Brain microvascular endothelial cell (primary cell): Measurements from ENCODE around the gene PWWP2B.
A peak's percentile ranks its signal among the peaks of the same experiment; 100 is the strongest.

ENCODE experiments used
- DNase-seq: peaks from one replicate; pipeline ENCODE4 v3.0.0-alpha.2; 2020
- H3K27ac ChIP-seq: fragments of 250-450 bp; sonication (Bioruptor Pico); 2 replicates; pipeline ENCODE4 v1.5.1; 2020; ENCODE audit warnings: mild to moderate bottlenecking, moderate library complexity
- H3K27me3 ChIP-seq: fragments of 250-450 bp; sonication (Bioruptor Pico); replicated peaks from 2 replicates; pipeline ENCODE4 v1.5.1; 2020; ENCODE audit warnings: mild to moderate bottlenecking
- H3K36me3 ChIP-seq: fragments of 250-450 bp; sonication (Bioruptor Pico); replicated peaks from 2 replicates; pipeline ENCODE4 v1.5.1; 2020; ENCODE audit warnings: mild to moderate bottlenecking
- H3K4me3 ChIP-seq: 2 replicates; pipeline ENCODE4 v1.5.1; 2011; ENCODE audit warnings: low read depth, mild to moderate bottlenecking, control low read depth, low read length, moderate library complexity
- in situ Hi-C: cut with HindIII; loops from 2 replicates; pipeline ENCODE4 v1.10.0; 2017; ENCODE audit warnings: low sequenced_read_pairs, low pct_ligation_motif_present
- TF ChIP-seq, protein P1 (sequence below): IDR thresholded peaks from 2 replicates; pipeline ENCODE4 v1.5.1; 2011; ENCODE audit warnings: low read depth, mild to moderate bottlenecking, moderate library complexity, low read length, control low read depth, inconsistent platforms; ENCODE audit errors: missing control alignments

The PWWP2B gene

DNA sequence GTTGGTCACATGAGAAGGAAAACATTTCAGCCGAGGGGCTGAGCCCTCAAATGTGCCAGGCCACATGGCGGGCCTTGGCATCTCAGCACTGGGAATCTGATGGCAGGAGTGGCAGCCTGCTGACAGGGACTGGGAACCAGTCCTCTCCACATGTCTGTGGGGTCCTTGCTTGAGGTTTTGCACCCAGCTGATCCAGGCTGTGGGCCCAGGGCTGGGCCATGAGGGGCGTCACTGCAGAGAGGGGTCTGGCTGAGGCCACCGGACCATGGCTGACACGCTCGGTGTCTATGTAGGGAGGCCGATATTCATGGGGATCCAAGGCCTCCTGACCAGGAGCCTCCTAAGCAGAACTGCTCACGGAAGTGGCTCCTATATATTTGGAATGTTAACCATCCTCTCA is 31.0 kb upstream of the PWWP2B start:
- TF ChIP-seq, protein P1, sequence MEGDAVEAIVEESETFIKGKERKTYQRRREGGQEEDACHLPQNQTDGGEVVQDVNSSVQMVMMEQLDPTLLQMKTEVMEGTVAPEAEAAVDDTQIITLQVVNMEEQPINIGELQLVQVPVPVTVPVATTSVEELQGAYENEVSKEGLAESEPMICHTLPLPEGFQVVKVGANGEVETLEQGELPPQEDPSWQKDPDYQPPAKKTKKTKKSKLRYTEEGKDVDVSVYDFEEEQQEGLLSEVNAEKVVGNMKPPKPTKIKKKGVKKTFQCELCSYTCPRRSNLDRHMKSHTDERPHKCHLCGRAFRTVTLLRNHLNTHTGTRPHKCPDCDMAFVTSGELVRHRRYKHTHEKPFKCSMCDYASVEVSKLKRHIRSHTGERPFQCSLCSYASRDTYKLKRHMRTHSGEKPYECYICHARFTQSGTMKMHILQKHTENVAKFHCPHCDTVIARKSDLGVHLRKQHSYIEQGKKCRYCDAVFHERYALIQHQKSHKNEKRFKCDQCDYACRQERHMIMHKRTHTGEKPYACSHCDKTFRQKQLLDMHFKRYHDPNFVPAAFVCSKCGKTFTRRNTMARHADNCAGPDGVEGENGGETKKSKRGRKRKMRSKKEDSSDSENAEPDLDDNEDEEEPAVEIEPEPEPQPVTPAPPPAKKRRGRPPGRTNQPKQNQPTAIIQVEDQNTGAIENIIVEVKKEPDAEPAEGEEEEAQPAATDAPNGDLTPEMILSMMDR = no peak
- no peaks in the 10 kb centered on the region for H3K36me3 ChIP-seq
- no peaks in the 10 kb centered on the region for H3K27me3 ChIP-seq
- H3K27ac ChIP-seq = no peak overlapping the region
- in situ Hi-C loops = no loop called here
- H3K4me3 ChIP-seq = no peak overlapping the region
- no peak for DNase-seq

DNA sequence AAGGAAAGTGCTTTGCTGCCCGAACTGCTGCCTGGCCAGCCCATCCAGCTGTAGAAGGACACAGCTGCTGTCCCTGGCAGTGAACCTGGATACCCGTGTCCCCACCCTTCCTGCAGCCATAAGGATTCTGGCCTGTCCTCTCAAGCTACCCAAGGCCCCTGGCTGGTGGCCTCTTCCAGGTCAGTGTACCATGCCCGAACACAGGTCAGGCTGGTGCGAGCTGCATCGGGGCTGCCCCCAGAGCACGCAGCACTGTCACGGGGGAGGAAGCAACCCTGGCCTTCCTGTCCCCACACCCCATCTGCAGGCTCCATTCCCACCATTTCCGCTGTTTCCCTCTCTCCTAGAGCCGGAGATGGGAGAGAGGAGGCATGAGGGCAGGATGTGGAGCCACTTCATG is 30.5 kb upstream of the PWWP2B start:
- Histone ChIP-seq H3K27ac (no peak overlapping the region), H3K36me3 (no peaks in the 10 kb centered on the region), H3K4me3 (no peak overlapping the region), H3K27me3 (no peaks in the 10 kb centered on the region)
- in situ Hi-C loops = no loop called here
- TF ChIP-seq, protein P1 = no peak
- no peak for DNase-seq

DNA sequence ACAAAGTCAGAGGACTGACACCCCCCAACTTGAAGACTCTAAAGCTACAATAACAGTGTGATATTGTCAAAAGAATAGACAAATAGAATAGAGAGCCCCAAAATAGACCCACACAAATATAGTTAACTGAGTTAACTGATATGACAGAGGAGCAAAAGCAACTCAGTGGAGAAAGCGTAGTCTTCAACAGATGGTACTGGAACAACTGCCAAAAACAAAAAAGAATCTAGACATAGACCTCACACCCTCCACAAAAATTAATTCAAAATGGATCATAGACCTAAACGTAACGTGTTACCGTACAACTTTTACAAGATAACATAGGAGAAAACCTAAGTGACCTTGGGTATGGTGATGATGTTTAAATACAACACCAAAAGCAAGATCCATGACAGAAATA is 28.6 kb upstream of the PWWP2B start:
- in situ Hi-C loops = no loop called here
- TF ChIP-seq, protein P1 = no peak
- Histone ChIP-seq H3K27ac (no peak overlapping the region), H3K36me3 (no peaks in the 10 kb centered on the region), H3K4me3 (no peak overlapping the region), H3K27me3 (no peaks in the 10 kb centered on the region)
- no peak for DNase-seq

DNA sequence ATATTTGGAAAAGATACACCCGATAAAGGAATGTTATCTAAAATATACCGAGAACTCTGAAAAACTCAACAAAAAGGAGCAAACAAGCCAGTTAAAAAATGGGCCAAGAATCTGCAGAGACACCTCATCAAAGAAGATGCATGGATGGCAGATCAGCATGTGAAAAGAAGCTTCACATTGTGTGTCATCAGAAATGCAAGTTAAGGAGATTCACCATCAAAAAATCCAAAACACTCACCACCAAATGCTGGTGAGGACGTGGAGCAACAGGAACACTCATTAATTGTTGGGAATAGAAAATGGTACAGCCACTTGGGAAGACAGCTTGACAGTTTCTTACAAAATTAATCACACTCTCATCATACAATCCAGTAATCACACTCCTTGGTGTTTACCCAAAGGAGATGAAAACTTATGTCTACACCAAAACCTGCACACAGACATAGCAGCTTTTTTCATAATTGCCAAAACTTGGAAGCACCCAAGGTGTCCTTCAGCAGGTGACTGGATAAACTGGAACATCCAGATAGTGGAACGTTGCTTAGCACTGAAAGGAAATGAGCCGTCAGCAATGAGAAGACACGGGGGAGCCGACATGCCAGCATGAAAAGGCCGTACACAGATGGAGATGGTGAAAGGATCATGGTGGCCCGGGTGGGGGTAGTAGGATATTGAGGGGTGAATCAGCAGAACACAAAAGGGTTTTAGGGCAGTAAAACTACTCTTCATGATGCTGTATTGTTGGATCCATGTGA is 27.9 kb upstream of the PWWP2B start:
- H3K36me3 ChIP-seq = no peaks in the 10 kb centered on the region
- TF ChIP-seq, protein P1 = no peak
- in situ Hi-C loops = no loop called here
- H3K27me3 ChIP-seq = no peaks in the 10 kb centered on the region
- peak; percentile 10 for DNase-seq
- no peak overlapping the region for H3K27ac ChIP-seq
- H3K4me3 ChIP-seq = no peak overlapping the region

DNA sequence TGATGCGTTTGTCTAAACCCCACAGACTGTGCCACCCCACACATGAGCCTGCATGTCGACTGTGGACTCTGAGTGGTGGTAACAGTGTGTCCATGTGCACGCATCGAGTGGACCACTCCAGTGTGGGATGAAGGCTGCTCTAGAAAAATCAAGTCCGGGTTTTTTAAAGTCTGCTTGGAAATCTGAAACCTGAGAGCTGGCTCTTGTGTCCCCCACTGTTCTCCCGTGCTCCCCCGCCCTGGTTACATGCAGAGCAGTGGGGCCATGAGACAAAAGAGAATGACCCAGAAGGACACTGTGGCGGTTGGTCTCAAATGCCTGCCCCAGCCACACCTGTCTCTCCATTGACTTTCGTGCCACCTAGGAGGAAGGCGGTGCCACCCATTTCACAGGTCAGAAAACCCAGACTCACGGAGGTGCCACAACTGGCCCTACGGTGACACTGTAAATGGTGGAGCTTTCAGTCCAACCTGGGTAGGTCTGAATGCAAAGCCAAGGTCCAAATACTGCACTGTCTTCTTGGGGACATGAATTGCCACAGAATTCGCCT is 27.3 kb upstream of the PWWP2B start:
- TF ChIP-seq, protein P1 = no peak
- Histone ChIP-seq H3K36me3 (no peaks in the 10 kb centered on the region), H3K4me3 (no peak overlapping the region), H3K27ac (no peak overlapping the region), H3K27me3 (no peaks in the 10 kb centered on the region)
- DNase-seq = no peak
- in situ Hi-C loops = no loop called here
